ENCODE results near the gene REM2.

- TF ChIP-seq ZFX (IDR thresholded peaks at IDR 0.05; ENCODE audit: borderline replicate concordance) (no peak), CTCF (IDR thresholded peaks at IDR 0.05) (no peak)
These were observed 7.8 kb upstream of the REM2 start for GRCh38 chr14:22875003-22875747.
